Non-pigmented ciliary epithelial cell (primary cell): Measurements from ENCODE around the gene SNX8.

Experiments
- DNase-seq: peaks from one replicate; pipeline ENCODE4 v3.0.0-alpha.2; 2010; ENCODE audit warnings: low read depth

SNX8 gene

DNA sequence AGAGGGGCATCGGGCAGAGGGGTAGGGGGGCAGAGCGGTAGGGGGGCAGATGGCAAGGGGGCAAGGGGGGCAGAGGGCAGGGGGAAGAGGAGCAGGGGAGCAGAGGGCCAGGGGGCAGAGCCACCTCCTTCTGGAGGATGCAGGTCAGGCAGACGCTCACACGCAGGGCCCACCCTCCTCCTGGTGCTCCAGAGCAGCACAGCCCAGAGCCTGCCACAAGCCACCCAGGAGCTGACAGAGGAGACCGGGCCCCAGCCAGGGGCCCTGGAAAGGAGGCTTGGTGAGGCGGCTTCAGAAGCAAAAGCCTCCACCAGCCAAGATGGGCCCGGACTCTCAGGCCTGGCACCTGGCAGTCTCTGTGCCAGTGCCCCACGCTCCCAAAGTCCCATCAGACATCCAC lies 94.6 kb downstream of the SNX8 start:
- DNase-seq: no peak

GRCh38 chr7:2219136-2219535 lies 95.1 kb downstream of the SNX8 start:
- DNase-seq: no peak

GRCh38 chr7:2218444-2218785 lies 95.8 kb downstream of the SNX8 start:
- DNase-seq: no peak

DNA sequence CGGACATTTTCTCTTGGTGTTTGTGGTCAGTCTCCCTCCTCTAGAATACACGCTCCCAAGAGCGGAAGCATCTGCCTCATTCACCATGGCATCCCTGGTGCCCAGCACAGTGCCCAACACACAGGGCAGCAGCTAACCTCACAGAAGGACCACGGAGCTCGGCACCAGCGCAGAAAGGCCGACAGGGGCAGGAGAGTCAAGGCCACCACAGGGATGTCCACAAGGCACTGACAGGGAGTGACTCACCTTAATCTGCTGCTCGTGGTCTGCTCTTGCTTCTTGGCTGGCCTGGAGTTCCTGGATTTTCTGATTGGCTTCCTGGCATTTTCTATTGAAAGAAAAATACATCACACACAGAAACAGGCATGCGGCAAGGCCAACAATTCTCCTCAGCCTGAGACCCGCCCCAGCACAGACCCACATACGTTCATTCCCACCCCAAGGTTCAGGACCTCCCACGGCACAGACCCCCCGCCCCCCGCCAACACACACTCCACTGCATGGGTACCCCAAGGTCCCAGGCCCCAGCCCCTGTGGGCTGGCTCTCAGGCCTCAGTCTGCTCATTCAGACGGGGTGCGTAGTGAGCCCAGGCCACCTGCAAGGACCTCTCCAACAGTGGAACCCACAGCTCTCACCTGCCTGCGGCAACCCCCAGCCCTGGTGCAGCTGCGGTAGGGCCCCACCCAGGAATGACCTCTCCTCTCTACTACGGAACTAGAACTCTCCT lies 96.4 kb downstream of the SNX8 start:
- no peak for DNase-seq

DNA sequence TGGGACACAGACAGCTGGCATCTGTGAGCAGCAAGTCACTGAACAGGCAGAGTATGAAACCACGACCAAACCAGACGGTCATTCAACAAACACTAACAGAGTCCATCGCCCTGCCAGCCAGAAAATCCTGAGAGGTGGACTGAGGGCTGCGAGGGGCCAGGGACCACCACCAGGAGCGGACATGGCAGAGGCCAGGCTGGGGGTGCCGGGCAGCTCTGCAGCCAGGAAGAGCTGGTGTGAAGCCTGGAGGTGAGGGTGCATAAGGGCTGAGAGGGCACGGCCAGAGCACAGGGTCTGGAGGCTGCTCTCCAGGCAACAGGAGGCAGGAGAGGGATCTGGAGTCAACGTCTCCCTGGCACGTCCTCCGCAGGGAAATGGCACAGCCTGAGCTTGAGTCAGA lies 97.0 kb downstream of the SNX8 start:
- DNase-seq: no peak

DNA sequence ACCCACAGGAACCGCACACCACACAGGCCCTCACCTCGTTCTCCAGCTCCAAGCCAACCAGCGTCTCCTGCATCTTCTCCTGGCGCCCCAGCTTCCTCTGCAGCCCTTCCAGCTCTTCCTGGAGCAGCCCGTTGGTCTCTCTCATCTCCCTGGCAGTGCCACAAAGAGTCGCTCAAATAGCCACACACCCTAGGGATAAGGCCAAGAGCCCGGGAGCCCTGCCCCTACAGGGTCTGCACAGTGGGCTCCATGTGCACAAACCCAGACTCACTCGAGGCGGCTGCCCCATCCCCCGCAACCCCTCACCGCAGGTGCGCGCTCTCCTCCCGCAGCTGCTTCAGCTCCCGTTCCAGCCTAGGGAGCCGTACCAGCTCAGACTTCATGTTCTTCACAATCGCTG lies 98.4 kb downstream of the SNX8 start:
- no peak for DNase-seq

GRCh38 chr7:2214636-2215035 lies 99.6 kb downstream of the SNX8 start:
- DNase-seq: no peak

GRCh38 chr7:2213551-2214215 lies 100.6 kb downstream of the SNX8 start:
- DNase-seq: no peak

DNA sequence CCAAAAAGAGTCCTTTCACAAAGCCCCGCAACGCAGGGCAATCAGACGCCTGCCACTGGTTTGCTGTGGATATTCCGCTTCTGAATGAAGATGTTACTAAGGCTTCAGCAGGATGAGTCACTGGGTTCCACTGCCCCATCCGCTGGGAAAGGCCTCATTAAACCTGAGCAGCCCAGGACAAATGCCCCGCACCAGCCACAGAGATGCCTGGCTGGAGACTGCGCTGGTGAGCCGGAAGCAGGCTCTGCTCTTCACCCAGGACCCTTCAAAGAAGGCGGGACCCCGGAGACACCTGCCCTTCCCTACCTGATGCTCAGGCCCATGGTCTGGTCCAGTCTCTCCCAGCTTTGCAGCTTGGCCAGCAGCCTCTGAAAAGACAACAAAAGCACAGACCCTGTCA lies 101.3 kb downstream of the SNX8 start:
- no peak for DNase-seq

DNA sequence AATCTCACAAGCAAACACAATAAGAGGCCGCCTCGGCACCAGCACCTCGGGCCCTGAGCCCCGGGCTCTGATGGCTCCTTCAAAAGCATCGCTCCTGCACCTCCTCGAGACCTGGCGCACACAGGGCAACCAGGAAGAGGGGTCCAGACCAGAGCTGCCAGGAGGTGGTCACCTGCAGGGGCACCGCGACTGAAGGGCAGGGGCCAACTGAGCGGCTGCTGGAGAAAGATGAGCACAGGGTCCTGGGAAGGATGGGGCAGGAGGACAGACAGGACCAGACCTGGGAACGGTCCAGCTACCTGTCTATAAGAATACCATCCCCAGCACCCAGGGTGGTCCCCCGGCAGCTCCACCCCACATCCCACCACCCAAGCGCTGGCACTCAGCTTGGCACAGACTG lies 102.3 kb downstream of the SNX8 start:
- DNase-seq: no peak

DNA sequence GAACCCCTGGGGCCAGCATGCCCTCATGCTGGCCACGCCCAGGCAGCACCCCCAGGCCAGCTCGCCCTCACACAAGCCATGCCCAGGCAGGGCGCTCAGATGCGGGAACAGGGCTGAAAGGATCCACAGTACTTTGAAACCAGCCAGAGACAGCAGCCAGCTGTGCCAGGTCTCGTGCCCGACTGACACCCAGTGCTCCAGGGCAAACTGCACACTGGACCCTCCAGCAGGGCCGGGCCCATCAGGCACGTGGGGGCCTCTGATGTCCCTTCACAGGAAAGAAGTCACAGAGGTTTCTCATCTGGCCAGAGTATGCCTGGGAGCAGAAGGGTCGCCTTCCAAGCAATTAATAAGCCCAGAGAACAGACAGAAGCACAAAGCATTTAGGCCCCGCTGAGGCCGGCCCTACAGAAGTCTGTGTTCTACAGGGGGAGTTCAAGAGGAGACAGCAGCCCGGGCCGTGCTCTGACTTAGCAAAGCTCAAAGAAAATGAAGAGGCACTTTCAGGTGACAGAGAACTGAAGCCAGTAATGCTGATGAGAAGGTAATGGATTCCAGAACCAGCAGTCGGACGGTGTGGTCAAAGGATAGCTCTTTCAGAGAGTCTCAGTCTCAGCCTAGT lies 102.9 kb downstream of the SNX8 start:
- DNase-seq: no peak

DNA sequence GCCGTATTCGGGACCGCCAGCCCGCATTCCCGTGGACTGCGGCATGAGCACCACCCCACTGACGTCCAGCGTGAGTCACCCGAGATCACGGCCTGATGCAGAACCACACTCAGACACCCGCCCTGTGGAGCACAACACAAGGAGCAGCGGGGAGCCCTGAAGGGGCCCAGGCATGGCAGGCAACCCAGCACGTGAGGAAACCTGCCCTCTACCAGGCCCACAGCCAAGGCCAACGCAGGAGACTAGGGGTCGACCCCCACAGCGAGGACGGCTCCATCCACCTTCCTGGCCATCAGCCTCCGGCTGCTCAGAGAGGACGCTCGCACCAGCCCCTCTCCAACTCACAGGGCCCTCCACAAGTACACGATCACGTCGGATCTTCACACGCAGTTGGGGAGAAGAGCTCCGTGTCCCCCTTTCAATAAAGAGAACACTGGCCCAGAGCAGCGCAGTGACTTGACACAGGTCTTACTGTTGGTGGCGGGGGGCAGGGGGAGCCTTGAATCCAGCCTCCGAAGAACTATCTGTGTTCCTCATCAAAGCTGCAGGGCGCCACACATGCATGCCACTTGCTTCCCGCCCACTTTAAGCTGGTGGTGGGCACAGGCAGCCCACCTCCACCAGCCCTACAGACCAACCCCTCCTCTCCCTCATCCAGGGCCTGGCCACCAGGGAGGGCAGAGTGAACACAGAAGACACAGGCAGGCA lies 103.5 kb downstream of the SNX8 start:
- no peak for DNase-seq

DNA sequence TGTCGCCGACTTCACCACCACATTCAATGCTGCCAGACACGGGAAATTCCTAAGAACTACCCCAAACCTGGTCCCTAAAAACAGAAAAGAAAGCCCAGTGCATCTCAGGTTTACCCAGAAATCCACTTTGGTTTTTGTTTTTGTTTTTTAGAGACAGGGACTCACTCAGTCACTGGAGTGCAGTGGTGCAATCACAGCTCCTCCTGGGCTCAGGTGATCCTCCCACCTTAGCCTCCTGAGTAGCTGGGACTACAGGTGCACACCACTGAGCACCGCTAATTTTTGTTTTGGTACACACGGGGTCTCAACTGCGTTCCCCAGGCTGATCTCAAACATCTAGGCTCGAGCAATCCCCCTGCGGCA lies 104.3 kb downstream of the SNX8 start:
- no peak for DNase-seq

DNA sequence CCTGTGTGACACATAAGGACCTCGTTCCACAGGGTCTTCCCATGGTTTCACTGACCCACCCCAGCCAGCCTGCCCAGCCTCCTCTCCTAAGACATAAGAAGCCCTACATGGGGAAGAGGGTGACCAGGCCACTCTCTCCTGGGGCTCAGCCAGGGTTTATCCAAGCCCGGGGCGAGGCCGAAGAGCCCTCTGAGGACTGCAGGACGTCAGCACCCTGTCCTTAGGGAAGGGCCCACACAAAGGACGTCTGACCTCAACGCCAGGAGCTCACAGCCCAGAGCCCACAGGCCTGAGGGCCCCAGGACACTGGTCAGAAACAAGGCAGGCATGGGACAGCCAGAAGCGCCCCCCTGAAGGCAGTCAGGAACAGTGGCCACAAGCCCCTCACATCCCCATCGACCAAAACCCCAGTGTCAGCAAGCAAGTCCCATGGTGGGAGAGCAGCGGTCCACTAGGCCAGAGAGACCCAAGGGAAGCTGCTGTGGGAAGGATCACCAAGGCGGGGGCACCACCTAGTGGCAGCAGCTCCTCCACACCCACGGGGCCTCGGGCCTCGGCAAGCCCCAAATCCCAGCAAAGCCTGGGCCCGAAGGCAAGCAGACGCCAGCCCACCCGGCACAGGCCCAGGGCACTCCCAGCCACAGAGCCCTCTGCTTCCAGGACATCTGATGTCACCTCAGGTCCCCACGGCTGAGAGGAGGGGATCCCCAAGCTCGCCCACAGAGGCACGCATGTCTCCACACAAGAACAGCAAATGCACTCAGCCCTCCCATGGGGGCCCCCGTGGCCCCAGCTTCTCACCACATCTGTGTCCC lies 104.9 kb downstream of the SNX8 start:
- peak; percentile 23 for DNase-seq

GRCh38 chr7:2208712-2209111 lies 105.5 kb downstream of the SNX8 start:
- no peak for DNase-seq

- DNase-seq: no peak
Observed at GRCh38 chr7:2205036-2205780, 109.0 kb downstream of the SNX8 start.

GRCh38 chr7:2204446-2204845 lies 109.8 kb downstream of the SNX8 start:
- no peak for DNase-seq

DNA sequence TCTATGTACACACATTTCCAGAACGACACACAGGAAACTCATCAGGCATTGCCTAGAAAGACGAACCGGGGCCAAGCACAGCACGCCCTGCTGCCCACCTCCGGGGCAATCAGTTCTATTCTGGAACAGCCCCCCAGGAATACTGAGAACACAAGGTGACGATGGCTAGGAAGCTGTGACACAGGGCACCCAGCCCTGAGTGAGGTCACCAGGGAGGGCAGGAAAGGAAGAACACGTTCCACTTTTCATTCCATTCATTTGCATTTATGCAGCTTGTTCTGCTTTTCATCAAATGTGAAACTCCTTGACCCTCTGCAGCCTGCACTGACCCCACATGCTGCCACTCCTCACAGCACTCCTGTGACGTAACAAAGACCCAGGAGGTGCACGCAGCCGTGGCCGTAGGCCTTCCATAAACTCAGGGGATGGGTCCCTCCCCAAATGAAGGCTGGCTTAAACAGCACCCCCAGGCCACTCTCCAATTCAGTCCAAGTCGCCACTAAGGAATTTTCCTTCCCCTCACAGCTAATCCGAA lies 110.4 kb downstream of the SNX8 start:
- no peak for DNase-seq

GRCh38 chr7:2202901-2203765 lies 111.1 kb downstream of the SNX8 start:
- DNase-seq: no peak

GRCh38 chr7:2202361-2202761 lies 111.9 kb downstream of the SNX8 start:
- DNase-seq: no peak
